GM21825 (cell line): ENCODE data around the gene RHCE.
"Not testable (repeated sequence)": the region's sequence is repeated elsewhere in the genome, so short reads cannot be mapped to it uniquely, and the experiment has no call there.

Experiments used
- ATAC-seq: cut with Tn5 transposase; IDR thresholded peaks from one replicate; pipeline ENCODE4 v1.9.1; 2021; ENCODE audit warnings: mild to moderate bottlenecking, moderate library complexity; ENCODE audit not compliant: unreplicated experiment

The RHCE gene

DNA sequence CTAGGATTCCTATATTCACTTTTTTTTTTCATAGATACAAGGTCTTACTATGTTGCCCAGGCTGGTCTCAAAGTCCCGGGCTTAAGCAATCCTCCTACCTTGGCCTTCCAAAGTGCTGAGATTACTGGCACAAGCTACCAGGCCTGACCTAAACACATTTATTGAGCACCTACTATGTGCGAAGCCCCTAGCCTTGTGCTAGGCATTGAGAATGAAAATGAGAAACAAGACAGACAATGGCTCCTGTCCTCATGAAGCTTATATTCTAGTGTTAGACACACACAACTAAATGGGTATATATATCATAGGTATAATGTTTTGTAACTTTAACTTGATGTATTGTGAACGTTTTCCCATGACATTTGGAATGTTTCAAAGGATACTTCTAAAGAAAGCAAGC lies 71.0 kb downstream of the RHCE start:
- no peak for ATAC-seq

GRCh38 chr1:25347556-25347955 lies 73.1 kb downstream of the RHCE start:
- ATAC-seq, result no peak

DNA sequence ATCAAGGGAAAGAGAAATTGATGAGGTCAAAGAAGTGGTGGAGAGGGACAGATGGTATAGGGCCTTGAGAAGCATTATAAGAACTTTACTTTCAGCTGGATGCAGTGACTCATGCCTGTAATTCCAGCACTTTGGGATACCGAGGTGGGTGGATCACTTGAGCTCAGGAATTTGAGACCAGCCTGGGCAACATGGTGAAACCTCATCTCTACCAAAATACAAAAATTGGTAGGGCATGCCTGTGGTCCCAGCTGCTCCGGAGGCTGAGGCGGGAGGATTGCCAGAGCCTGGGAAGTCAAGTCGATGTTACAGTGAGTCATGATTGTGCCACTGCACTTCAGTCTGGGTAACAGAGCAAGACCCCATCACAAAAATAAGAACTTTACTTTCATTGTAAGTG lies 76.8 kb downstream of the RHCE start:
- no peak for ATAC-seq

- ATAC-seq, result no peak
Measured at GRCh38 chr1:25342846-25343245, 77.8 kb downstream of the RHCE start.

DNA sequence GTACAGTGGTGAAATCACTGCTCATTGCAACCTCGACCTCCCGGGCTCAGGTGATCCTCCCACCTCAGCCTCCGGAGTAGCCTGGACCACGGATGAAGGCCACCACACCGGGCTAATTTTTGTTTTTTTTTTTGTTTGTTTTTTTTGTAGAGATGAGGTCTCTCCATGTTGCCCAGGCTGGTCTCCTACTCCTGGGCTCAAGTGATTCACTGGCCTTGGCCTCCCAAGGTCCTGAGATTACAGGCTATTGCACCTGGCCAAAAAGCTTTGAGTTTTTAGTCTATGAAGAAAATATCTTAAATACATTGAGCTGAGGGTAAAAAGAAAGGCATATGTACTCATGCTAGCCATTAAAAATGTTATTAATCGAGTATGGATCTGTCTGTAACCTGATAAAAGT lies 78.9 kb downstream of the RHCE start:
- no peak for ATAC-seq

DNA sequence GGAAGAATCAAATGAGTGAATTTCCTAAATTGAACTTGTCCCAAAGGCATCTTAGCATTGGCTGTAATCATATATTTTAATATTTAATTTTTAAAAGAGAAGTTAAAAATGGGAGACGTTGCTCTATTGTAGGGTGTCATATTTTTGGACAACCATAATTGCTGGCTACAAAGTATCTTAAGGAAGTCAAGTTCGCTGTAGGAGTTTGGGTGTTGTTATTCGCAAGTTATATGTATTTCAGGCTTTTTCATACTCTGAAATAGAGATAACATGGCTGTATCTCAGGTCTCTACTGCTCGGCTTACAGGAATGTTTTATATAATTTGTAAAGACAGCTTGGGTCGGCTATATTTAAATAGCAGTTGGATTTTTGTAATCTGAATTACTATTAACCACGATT lies 81.6 kb downstream of the RHCE start:
- ATAC-seq, result no peak

- peak; percentile 59 for ATAC-seq
Measured at GRCh38 chr1:25338188-25338981, 82.2 kb downstream of the RHCE start, which contains the start of gene TMEM50A. TMEM50A (plus strand) TSS chr1:25338334; CDS start chr1:25340487, 2,153 bp downstream.

DNA sequence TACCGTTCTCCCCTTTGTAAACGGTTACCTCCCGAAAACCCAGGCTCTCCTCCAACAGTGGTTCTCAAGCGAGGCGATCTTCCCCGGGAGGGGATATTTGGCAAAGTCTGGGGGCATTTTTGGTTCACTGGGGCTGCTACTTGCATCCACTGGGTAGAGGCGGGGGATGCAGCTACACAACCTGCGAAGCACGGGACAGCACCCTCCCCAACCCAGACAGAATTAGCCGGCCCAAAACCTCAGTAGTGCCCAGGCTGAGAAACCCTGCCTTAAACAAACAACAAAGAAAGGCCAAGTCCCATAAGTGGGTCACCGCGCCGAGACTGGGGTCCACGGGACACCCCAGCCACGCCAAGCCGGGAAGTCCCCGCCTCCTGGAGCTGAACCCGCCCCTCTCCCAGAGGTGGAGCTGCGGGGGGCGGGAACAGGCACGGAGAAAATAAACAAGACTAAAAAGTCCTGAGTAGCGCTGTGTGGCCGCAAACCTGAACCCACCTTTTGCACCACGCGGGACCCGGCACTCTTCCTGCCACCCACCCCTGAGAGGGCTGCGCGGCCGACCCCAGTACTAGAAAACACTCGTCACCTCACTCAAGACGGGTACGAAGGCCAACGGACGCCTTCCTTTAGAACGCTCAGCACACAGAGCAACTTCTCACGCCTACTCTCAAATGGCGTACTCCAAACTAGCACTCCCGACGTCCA lies 83.0 kb downstream of the RHCE start:
- ATAC-seq, result peak; percentile 38

DNA sequence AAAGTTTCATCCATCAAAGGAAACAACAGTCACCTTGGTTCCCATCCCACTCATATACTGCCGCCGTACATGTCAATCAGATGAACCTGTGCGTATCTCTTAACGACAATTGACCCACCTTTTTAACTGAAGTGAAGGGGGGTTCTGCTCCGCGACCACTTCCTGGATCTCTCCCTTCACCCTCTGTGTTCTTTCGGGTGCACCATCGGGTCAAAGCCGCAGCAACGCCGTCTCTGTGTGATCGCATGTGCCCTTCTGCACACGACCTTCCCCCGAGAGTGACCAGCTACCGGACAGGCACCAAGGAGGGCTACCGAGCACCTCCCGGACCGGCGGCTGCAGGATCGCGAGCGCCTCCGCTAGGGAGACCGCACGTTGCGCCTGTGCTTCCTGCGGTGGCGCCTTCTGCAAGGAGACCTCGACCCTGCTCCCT lies 83.7 kb downstream of the RHCE start:
- peak; percentile 28 for ATAC-seq

GRCh38 chr1:25329950-25330349 lies 90.7 kb downstream of the RHCE start:
- not testable (repeated sequence) for ATAC-seq

DNA sequence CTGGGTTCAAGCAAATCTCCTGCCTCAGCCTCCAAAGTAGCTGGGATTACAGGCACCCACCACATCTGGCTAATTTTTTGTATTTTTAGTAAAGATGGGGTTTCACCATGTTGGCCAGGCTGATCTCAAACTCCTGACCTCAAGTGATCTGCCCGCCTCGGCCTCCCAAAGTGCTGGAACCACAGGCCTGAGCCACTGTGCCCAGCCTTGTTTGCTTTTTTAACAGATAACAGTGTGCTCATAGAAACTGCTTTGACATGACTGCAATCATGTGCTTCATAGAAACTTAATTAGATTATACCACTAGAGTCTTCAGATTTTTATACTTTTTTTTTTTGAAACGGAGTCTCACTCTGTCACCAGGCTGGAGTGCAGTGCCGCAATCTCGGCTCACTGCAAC lies 91.3 kb downstream of the RHCE start:
- not testable (repeated sequence) for ATAC-seq

GRCh38 chr1:25328791-25329185 lies 91.8 kb downstream of the RHCE start:
- ATAC-seq, result not testable (repeated sequence)

- ATAC-seq, result not testable (repeated sequence)
Measured at GRCh38 chr1:25327864-25328790, 92.5 kb downstream of the RHCE start.

DNA sequence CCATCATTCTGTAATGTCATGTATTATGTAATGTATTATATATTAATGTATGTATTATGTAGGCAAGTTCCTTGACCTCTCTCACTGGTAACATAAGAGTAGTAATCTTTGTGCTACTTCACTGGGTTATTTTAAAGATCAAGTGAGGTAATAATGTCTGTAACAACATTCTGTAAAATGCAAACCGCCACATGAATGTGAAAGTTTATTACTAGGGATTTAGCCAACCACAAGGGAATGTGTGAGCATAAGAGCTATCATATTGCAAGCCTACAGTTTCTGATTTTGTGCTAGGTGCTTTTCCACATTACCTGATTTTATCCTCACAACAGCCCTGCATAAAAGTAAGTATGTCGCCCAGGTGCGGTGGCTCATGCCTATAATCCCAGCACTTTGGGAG lies 96.2 kb downstream of the RHCE start:
- not testable (repeated sequence) for ATAC-seq

DNA sequence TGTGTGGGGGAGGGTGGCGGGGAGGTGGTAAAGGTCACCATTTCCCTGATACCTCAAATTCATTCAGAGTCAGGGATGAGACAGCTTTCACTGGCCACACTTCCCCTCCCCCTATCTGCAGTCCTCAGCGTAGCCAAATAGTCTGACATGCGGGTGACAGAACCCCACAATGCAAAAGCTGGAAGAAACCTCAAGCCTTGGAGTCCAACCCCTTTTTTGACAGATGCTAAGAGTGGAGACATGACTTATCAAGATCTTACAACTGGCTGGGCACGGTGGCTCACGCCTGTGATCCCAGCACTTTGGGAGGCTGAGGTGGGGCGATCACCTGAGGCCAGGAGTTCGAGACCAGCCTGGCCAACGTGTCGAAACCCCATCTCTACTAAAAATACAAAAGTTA lies 98.5 kb downstream of the RHCE start:
- ATAC-seq, result not testable (repeated sequence)

- ATAC-seq, result not testable (repeated sequence)
Measured at GRCh38 chr1:25320314-25320938, 100.2 kb downstream of the RHCE start.

DNA sequence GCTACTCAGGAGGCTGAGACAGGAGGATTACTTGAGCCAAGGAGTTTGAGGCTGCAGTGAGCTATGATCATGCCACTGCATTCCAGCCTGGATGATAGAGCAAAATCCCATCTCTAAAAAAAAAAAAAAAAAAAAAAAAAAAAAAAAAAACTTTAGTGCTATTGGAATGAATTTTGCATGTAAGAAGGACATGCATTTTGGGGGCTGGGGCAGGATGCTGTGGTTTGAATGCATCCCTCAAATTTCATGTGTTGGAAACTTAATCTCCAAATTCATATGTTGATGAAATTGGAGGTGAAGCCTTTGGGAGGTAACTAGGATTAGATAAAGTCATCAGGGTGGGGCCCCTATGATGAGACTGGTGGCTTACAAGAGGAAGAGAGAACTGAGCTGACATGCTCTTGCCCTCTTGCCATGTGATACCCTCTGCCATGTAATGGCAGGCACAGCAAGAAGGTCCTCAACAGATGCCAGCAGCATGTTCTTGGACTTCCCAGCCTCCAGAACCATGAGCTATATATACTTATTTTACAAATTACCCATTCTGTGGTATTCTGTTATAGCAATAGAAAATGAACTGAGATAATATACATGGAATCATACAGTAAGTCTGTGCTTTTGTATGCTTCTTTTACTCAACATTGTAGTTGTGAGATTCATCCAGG lies 107.7 kb downstream of the RHCE start:
- not testable (repeated sequence) for ATAC-seq
